NCI-H2081 (cell line): ENCODE data around the gene SMG7.

ENCODE experiments used
- DNase-seq, 2 experiments: peaks; one replicate each; lab custom pipeline; 2025; lab: John Stamatoyannopoulos, UW

SMG7 gene

GRCh38 chr1:183589874-183590243 lies 117.6 kb downstream of the SMG7 start:
- no peak for DNase-seq

- no peak for DNase-seq
Measured at GRCh38 chr1:183590244-183591191, 118.2 kb downstream of the SMG7 start, which contains the start of gene NCF2. NCF2 (minus strand) TSS chr1:183590459; CDS start chr1:183590329, 130 bp downstream.

GRCh38 chr1:183592733-183593132 lies 120.4 kb downstream of the SMG7 start:
- no peak for DNase-seq

GRCh38 chr1:183593356-183593755 lies 121.1 kb downstream of the SMG7 start:
- no peak for DNase-seq

- no peak for DNase-seq
Measured at GRCh38 chr1:183595537-183595936, 123.2 kb downstream of the SMG7 start.

GRCh38 chr1:183596500-183596899 lies 124.2 kb downstream of the SMG7 start:
- no peak for DNase-seq

- no peak for DNase-seq
Measured at GRCh38 chr1:183597656-183598347, 125.5 kb downstream of the SMG7 start.

GRCh38 chr1:183598386-183598785 lies 126.1 kb downstream of the SMG7 start:
- DNase-seq = no peak

GRCh38 chr1:183600136-183600535 lies 127.8 kb downstream of the SMG7 start:
- no peak for DNase-seq

- DNase-seq = no peak
Measured at GRCh38 chr1:183600634-183601033, 128.3 kb downstream of the SMG7 start.

GRCh38 chr1:183602510-183602909 lies 130.2 kb downstream of the SMG7 start:
- no peak for DNase-seq
